HCT116 (cell line): ENCODE measurements around the gene TMEM45A. TPM values are rescaled to one million over a fixed set of nuclear protein-coding genes. Genes with fewer than 3 reads are reported as not detected.

Source experiments
- ATAC-seq: fragments of 200-7000 bp; cut with Tn5 transposase; 2 replicates; pipeline ENCODE4 v1.9.1; 2020; ENCODE audit warnings: mild to moderate bottlenecking, moderate library complexity
- BruUV-seq: library from RNA; stranded (reverse); fragments of 400-500 nt; replicated peaks from 2 replicates; lab custom pipeline; 2021; lab: Mats Ljungman, UMichigan
- CTCF ChIA-PET: fragments of 300-600 bp; sonication (Branson Sonifier 250); formaldehyde crosslinking; loops from one replicate; lab custom pipeline; 2021; ENCODE audit warnings: antibody characterized with exemption; lab: Charles Lee
- POLR2A ChIA-PET: fragments of 300-600, 350-600 bp; sonication (Branson Sonifier 250); formaldehyde crosslinking; loops from one replicate; lab custom pipeline; 2021; ENCODE audit warnings: antibody characterized with exemption; lab: Charles Lee
- RAD21 ChIA-PET, 2 experiments: fragments of 300-600 bp; sonication (Branson Sonifier 250); formaldehyde crosslinking; loops; one replicate each; lab custom pipeline; 2023; ENCODE audit warnings: low total read pairs in 2 of 2; ENCODE audit not compliant: uncharacterized antibody in 2 of 2, unreplicated experiment in 2 of 2, low non-redundant PET in 1 of 2; lab: Charles Lee
- DNase-seq: peaks from one replicate; pipeline ENCODE4 v3.0.0-alpha.2; 2010; ENCODE audit warnings: low read depth, low spot score
- H2AFZ ChIP-seq: fragments of 200-600 bp; shearing (Covaris generic), sonication (generic); 2 replicates; pipeline ENCODE4 v1.6.1; 2017; ENCODE audit warnings: low read depth, mixed run types, mixed read lengths, antibody characterized with exemption, low read length; ENCODE audit not compliant: poor library complexity, severe bottlenecking
- H3K27ac ChIP-seq: 2 replicates; pipeline ENCODE4 v1.5.1; 2012; ENCODE audit warnings: low read depth, low read length
- H3K27me3 ChIP-seq: fragments of 200-600 bp; sonication (generic); 2 replicates; pipeline ENCODE4 v1.6.1; 2016; ENCODE audit warnings: mixed run types, low read length, mixed read lengths; ENCODE audit not compliant: insufficient read depth
- H3K36me3 ChIP-seq, 2 experiments: fragments of 200-500 bp in 1 of 2; fragments of 200-600 bp in 1 of 2; sonication (Bioruptor generic) in 1 of 2; sonication (generic) in 1 of 2; 2 replicates each; pipeline versions ENCODE4 v1.5.1 to v1.6.1; 2014 to 2016; ENCODE audit warnings: low read length in 2 of 2, inconsistent platforms in 1 of 2, mixed read lengths in 1 of 2, mixed run types in 1 of 2; ENCODE audit not compliant: insufficient read depth in 2 of 2, control insufficient read depth in 1 of 2
- H3K4me1 ChIP-seq, 2 experiments: fragments of 200-600 bp in 1 of 2; sonication (generic) in 1 of 2; 2 replicates each; pipeline versions ENCODE4 v1.5.1 to v1.6.1; 2012 to 2017; ENCODE audit warnings: low read length in 2 of 2, inconsistent platforms in 1 of 2, mild to moderate bottlenecking in 1 of 2, mixed read lengths in 1 of 2, mixed run types in 1 of 2, moderate library complexity in 1 of 2; ENCODE audit not compliant: insufficient read depth in 2 of 2, control insufficient read depth in 1 of 2
- H3K4me2 ChIP-seq: fragments of 200-600 bp; sonication (generic); 2 replicates; pipeline ENCODE4 v1.6.1; 2017; ENCODE audit warnings: mixed run types, low read length, mixed read lengths
- H3K4me3 ChIP-seq, 2 experiments: fragments of 200-600 bp in 1 of 2; sonication (generic) in 1 of 2; replicated peaks in 1 of 2; 2 replicates each; pipeline ENCODE4 v1.5.1; 2011 to 2016; ENCODE audit warnings: low read length in 2 of 2, control low read depth in 1 of 2, low read depth in 1 of 2, mild to moderate bottlenecking in 1 of 2, mixed read lengths in 1 of 2, mixed run types in 1 of 2
- H3K79me2 ChIP-seq: fragments of 200-600 bp; sonication (generic); 2 replicates; pipeline ENCODE4 v1.6.1; 2017; ENCODE audit warnings: mild to moderate bottlenecking, mixed run types, low read length, moderate library complexity, mixed read lengths; ENCODE audit not compliant: insufficient read depth
- H3K9ac ChIP-seq: fragments of 200-600 bp; sonication (generic); 2 replicates; pipeline ENCODE4 v1.6.1; 2016; ENCODE audit warnings: low read length, mixed read lengths
- H3K9me2 ChIP-seq: fragments of 200-600 bp; sonication (generic), shearing (Covaris generic); 2 replicates; pipeline ENCODE4 v1.6.1; 2017; ENCODE audit warnings: mixed run types, mild to moderate bottlenecking, moderate library complexity; ENCODE audit not compliant: insufficient read depth
- H3K9me3 ChIP-seq, 2 experiments: fragments of 200-500 bp in 1 of 2; fragments of 200-600 bp in 1 of 2; sonication (Bioruptor generic) in 1 of 2; sonication (generic) in 1 of 2; 2 replicates each; pipeline ENCODE4 v1.6.1; 2014 to 2017; ENCODE audit warnings: low read length in 2 of 2, mixed read lengths in 2 of 2, inconsistent platforms in 1 of 2, low read depth in 1 of 2, mild to moderate bottlenecking in 1 of 2, mixed run types in 1 of 2, moderate library complexity in 1 of 2; ENCODE audit not compliant: control insufficient read depth in 1 of 2, insufficient read depth in 1 of 2
- H4K20me1 ChIP-seq: fragments of 200-600 bp; sonication (generic), shearing (Covaris generic); 2 replicates; pipeline ENCODE4 v1.6.1; 2017; ENCODE audit warnings: mixed run types, mild to moderate bottlenecking, moderate library complexity; ENCODE audit not compliant: insufficient read depth
- CBX3 ChIP-seq: IDR thresholded peaks from 2 replicates; pipeline ENCODE4 v1.6.1; 2012; ENCODE audit warnings: low read depth
- ELF1 ChIP-seq: IDR thresholded peaks from 2 replicates; pipeline ENCODE4 v1.6.1; 2012; ENCODE audit warnings: low read depth, borderline replicate concordance
- FOSL1 ChIP-seq: IDR thresholded peaks from 2 replicates; pipeline ENCODE4 v1.6.1; 2012; ENCODE audit warnings: low read depth
- RAD21 ChIP-seq: IDR thresholded peaks from 2 replicates; pipeline ENCODE4 v1.6.1; 2012; ENCODE audit warnings: low read depth, mild to moderate bottlenecking
- SIN3A ChIP-seq: IDR thresholded peaks from 2 replicates; pipeline ENCODE4 v1.6.1; 2012; ENCODE audit warnings: low read depth
- TCF7L2 ChIP-seq: IDR thresholded peaks from 2 replicates; pipeline ENCODE4 v1.7.0; 2011; ENCODE audit warnings: borderline replicate concordance, inconsistent platforms; ENCODE audit not compliant: insufficient read depth, insufficient read length; ENCODE audit errors: extremely low read depth
- intact Hi-C: fragments of 100-400 bp; cut with micrococcal nuclease; formaldehyde crosslinking; loops from 2 replicates; pipeline ENCODE4 v1.10.0; 2022
- total RNA-seq: library from RNA; stranded (reverse); gene quantifications from one replicate; pipeline ENCODE4 v1.2.1, GENCODE V29; 2021; ENCODE audit not compliant: unreplicated experiment
- TF ChIP-seq, protein P1 (sequence below): IDR thresholded peaks from 2 replicates; pipeline ENCODE4 v1.6.1; 2012; ENCODE audit warnings: low read depth
- TF ChIP-seq, protein P2 (sequence below), 3 experiments: fragments of 200-600 bp in 1 of 3; sonication (generic) in 1 of 3; IDR thresholded peaks in 2 of 3; conservative IDR thresholded peaks in 1 of 3; 2 replicates each; pipeline ENCODE4 v1.5.1; 2012 to 2017; ENCODE audit warnings: low read depth in 2 of 3, low read length in 2 of 3, antibody characterized with exemption in 1 of 3, borderline replicate concordance in 1 of 3, control low read depth in 1 of 3, mild to moderate bottlenecking in 1 of 3, mixed read lengths in 1 of 3, mixed run types in 1 of 3, moderate library complexity in 1 of 3; ENCODE audit not compliant: insufficient read depth in 1 of 3
- TF ChIP-seq, protein P3 (sequence below): IDR thresholded peaks from 2 replicates; pipeline ENCODE4 v1.6.1; 2012

The TMEM45A gene
- total RNA-seq, 1 experiment from 2014 or later = 5.0 TPM

DNA sequence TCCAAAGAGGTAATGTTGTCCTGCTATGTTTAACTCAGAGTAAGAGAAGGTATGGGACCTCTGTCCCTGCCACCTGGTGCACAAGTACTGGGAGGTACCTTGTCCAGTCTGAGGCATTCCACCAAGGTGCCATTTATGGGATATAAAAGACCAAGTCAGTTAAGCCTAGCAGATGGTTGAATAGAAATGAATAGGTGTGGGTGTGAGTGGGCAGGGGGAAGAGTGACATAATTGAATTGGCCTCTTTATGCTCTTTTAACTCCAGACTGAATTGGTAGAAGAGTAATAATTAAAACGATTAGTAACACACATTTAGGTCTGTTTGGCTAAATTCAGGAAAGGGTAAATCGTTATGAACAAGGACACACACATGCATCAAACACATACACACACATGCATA, 117.5 kb downstream of the TMEM45A start:
- RAD21 ChIA-PET = no interaction called here
- H3K27me3 ChIP-seq = no peaks in the 10 kb centered on the region
- H3K27ac ChIP-seq = no peak overlapping the region
- H3K9me2 ChIP-seq = no peaks in the 10 kb centered on the region
- H3K4me2 ChIP-seq = no peak overlapping the region
- TF ChIP-seq SIN3A (no peak), CBX3 (no peak), FOSL1 (no peak), RAD21 (no peak), ELF1 (no peak), TCF7L2 (no peak)
- TF ChIP-seq, protein P1, sequence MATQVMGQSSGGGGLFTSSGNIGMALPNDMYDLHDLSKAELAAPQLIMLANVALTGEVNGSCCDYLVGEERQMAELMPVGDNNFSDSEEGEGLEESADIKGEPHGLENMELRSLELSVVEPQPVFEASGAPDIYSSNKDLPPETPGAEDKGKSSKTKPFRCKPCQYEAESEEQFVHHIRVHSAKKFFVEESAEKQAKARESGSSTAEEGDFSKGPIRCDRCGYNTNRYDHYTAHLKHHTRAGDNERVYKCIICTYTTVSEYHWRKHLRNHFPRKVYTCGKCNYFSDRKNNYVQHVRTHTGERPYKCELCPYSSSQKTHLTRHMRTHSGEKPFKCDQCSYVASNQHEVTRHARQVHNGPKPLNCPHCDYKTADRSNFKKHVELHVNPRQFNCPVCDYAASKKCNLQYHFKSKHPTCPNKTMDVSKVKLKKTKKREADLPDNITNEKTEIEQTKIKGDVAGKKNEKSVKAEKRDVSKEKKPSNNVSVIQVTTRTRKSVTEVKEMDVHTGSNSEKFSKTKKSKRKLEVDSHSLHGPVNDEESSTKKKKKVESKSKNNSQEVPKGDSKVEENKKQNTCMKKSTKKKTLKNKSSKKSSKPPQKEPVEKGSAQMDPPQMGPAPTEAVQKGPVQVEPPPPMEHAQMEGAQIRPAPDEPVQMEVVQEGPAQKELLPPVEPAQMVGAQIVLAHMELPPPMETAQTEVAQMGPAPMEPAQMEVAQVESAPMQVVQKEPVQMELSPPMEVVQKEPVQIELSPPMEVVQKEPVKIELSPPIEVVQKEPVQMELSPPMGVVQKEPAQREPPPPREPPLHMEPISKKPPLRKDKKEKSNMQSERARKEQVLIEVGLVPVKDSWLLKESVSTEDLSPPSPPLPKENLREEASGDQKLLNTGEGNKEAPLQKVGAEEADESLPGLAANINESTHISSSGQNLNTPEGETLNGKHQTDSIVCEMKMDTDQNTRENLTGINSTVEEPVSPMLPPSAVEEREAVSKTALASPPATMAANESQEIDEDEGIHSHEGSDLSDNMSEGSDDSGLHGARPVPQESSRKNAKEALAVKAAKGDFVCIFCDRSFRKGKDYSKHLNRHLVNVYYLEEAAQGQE = no peak
- TF ChIP-seq, protein P2, sequence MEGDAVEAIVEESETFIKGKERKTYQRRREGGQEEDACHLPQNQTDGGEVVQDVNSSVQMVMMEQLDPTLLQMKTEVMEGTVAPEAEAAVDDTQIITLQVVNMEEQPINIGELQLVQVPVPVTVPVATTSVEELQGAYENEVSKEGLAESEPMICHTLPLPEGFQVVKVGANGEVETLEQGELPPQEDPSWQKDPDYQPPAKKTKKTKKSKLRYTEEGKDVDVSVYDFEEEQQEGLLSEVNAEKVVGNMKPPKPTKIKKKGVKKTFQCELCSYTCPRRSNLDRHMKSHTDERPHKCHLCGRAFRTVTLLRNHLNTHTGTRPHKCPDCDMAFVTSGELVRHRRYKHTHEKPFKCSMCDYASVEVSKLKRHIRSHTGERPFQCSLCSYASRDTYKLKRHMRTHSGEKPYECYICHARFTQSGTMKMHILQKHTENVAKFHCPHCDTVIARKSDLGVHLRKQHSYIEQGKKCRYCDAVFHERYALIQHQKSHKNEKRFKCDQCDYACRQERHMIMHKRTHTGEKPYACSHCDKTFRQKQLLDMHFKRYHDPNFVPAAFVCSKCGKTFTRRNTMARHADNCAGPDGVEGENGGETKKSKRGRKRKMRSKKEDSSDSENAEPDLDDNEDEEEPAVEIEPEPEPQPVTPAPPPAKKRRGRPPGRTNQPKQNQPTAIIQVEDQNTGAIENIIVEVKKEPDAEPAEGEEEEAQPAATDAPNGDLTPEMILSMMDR (IDR thresholded peaks at IDR 0.05 in 2 of 3, conservative IDR thresholded peaks at IDR 0.05 in 1 of 3; ENCODE audit: borderline replicate concordance in 1 of 3, insufficient read depth in 1 of 3, low read depth in 2 of 3, low read length in 2 of 3) = no peak
- TF ChIP-seq, protein P3, sequence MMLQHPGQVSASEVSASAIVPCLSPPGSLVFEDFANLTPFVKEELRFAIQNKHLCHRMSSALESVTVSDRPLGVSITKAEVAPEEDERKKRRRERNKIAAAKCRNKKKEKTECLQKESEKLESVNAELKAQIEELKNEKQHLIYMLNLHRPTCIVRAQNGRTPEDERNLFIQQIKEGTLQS = no peak
- TF ChIP-seq, all 23 proteins: peak for 0
- ATAC-seq (no peak), DNase-seq (no peak)
- ChIA-PET POLR2A (no interaction called here), CTCF (no interaction called here)
- H3K4me3 ChIP-seq = no peak overlapping the region
- no peak overlapping the region for H3K9ac ChIP-seq
- no peaks in the 10 kb centered on the region for H3K4me1 ChIP-seq
- no peaks in the 10 kb centered on the region for H3K36me3 ChIP-seq
- H4K20me1 ChIP-seq = no peaks in the 10 kb centered on the region
- H2AFZ ChIP-seq = no peak overlapping the region
- H3K79me2 ChIP-seq = no peaks in the 10 kb centered on the region
- no peaks in the 10 kb centered on the region for H3K9me3 ChIP-seq
- BruUV-seq = no TSS peak
- intact Hi-C loops = loop anchor here (10.0 kb wide), 2 partner anchors 585 to 765 kb away; no protein-coding TSS in a partner anchor
